ENCODE results near the gene EPHA4. TPM values are rescaled to one million over a fixed set of nuclear protein-coding genes. Genes with fewer than 3 reads are reported as not detected.
A peak's percentile ranks its signal among the peaks of the same experiment; 100 is the strongest.

The EPHA4 gene
- total and polyA plus RNA-seq, 12 donors, result 3.4 to 51.3 (median 18.6) TPM

DNA sequence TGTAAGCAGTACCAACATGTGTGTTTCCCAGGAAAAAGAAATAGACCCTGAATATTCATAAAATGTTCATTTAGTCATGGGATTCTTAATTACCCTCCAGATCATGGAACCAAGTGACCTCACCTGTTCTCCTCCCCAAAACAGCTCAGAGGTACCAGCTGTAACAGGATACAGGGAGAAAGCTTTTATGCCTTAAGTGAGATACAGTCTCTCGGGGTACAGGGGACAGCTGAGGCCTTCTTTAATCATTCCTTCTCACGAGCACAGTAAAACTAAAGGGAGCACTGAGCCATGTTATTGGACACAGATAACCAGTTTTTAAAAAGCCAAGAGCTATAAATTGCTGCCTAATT lies 16.6 kb downstream of the EPHA4 start:
- Histone ChIP-seq H3K27ac (peak overlapping the region in 9 of 10 donors; percentile 3 to 82 (median 75)), H3K4me1 (peaks cover 0 to 87% (median 30%) of the 10 kb centered on the region in 9 donors), H3K9me3 (no peaks in the 10 kb centered on the region), H3K36me3 (no peaks in the 10 kb centered on the region), H3K27me3 (no peaks in the 10 kb centered on the region), H3K4me3 (peak overlapping the region in 2 of 10 donors; percentile 6 to 18)
- DNase-seq (no peak), ATAC-seq (peak in 4 of 8 donors; percentile 31 to 46 (median 36))
- WGBS, 2 donors, result 35 to 41% methylated on average over 2 of the region's 2 CpGs
- TF ChIP-seq, protein P1, sequence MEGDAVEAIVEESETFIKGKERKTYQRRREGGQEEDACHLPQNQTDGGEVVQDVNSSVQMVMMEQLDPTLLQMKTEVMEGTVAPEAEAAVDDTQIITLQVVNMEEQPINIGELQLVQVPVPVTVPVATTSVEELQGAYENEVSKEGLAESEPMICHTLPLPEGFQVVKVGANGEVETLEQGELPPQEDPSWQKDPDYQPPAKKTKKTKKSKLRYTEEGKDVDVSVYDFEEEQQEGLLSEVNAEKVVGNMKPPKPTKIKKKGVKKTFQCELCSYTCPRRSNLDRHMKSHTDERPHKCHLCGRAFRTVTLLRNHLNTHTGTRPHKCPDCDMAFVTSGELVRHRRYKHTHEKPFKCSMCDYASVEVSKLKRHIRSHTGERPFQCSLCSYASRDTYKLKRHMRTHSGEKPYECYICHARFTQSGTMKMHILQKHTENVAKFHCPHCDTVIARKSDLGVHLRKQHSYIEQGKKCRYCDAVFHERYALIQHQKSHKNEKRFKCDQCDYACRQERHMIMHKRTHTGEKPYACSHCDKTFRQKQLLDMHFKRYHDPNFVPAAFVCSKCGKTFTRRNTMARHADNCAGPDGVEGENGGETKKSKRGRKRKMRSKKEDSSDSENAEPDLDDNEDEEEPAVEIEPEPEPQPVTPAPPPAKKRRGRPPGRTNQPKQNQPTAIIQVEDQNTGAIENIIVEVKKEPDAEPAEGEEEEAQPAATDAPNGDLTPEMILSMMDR (IDR thresholded peaks at IDR 0.05), result no peak
- intact Hi-C loops (cut with DNase I), result loop anchor here in 2 of 10 donors (10.0 kb wide), 1 partner anchor 111 kb away; no protein-coding TSS in a partner anchor

- Histone ChIP-seq H3K4me3 (peak overlapping the region in 4 of 10 donors; percentile 4 to 21 (median 12)), H3K27me3 (no peaks in the 10 kb centered on the region), H3K9me3 (no peaks in the 10 kb centered on the region), H3K27ac (peak overlapping the region; percentile 3 to 82 (median 72)), H3K4me1 (peaks cover 0 to 81% (median 30%) of the 10 kb centered on the region in 9 donors), H3K36me3 (no peaks in the 10 kb centered on the region)
- WGBS, 2 donors, result 33 to 36% methylated on average over 4 of the region's 4 CpGs
- ATAC-seq, result peak; percentile 62 to 89 (median 76)
- TF ChIP-seq, protein P1 (IDR thresholded peaks at IDR 0.05), result no peak
- intact Hi-C loops (cut with DNase I), result loop anchor here in 2 of 10 donors (10.0 kb wide), 1 partner anchor 110 kb away; no protein-coding TSS in a partner anchor
- DNase-seq, result peak in 1 of 2 donors; percentile 30
Measured at GRCh38 chr2:221554769-221555493, 17.2 kb downstream of the EPHA4 start.

DNA sequence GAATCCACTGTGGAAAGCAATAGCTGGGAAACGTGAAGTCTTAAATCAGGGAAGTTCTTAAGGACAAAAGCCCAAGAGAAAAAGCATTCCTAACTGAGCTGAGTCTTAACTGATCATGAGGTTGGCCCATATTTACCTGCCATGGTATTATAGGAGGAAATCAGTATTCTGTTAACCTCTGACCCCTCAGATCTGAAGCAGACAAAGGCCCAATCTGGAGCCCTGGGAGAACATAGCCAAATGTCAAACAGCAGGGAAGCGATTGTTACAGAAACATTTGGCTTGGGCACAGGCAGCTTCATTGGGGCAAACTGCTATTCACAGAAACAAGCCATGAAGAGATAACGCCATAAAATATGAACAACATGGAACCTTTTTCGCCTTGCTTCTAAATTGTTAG lies 18.8 kb downstream of the EPHA4 start:
- ATAC-seq (peak in 1 of 8 donors; percentile 42), DNase-seq (no peak)
- Histone ChIP-seq H3K4me3 (no peak overlapping the region), H3K36me3 (no peaks in the 10 kb centered on the region), H3K27ac (peak overlapping the region in 4 of 10 donors; percentile 14 to 82 (median 76)), H3K4me1 (peaks cover 0 to 69% (median 30%) of the 10 kb centered on the region in 9 donors), H3K9me3 (no peaks in the 10 kb centered on the region), H3K27me3 (no peaks in the 10 kb centered on the region)
- intact Hi-C loops (cut with DNase I), result loop anchor here in 2 of 10 donors (10.0 kb wide), 1 partner anchor 109 kb away; no protein-coding TSS in a partner anchor
- 82 to 89% methylated on average over 4 of the region's 4 CpGs for WGBS, 2 donors
- TF ChIP-seq, protein P1 (IDR thresholded peaks at IDR 0.05), result no peak

- no peaks in the 10 kb centered on the region for H3K27me3 ChIP-seq
- WGBS, 2 donors, result 57 to 61% methylated on average over 4 of the region's 4 CpGs
- no peaks in the 10 kb centered on the region for H3K9me3 ChIP-seq
- intact Hi-C loops (cut with DNase I), result loop anchor here in 2 of 10 donors (10.0 kb wide), 1 partner anchor 107 kb away; no protein-coding TSS in a partner anchor
- peak overlapping the region in 1 of 10 donors; percentile 33 for H3K27ac ChIP-seq
- H3K36me3 ChIP-seq, result no peaks in the 10 kb centered on the region
- DNase-seq, result no peak
- peak in 2 of 8 donors; percentile 28 to 39 for ATAC-seq
- H3K4me1 ChIP-seq, result peaks cover 0 to 59% (median 30%) of the 10 kb centered on the region in 9 donors
- H3K4me3 ChIP-seq, result no peak overlapping the region
- TF ChIP-seq, protein P1 (IDR thresholded peaks at IDR 0.05), result no peak
Measured at GRCh38 chr2:221552291-221552690, 19.8 kb downstream of the EPHA4 start.
